IPS DF 6.9 (cell line): ENCODE results near the gene KRT27.

ENCODE experiments used
- DNase-seq: peaks from one replicate; pipeline ENCODE4 v3.0.0-alpha.2; 2013; ENCODE audit warnings: low read depth, low spot score
- H3K27ac ChIP-seq: one replicate; pipeline ENCODE4 v1.5.1; 2013; ENCODE audit warnings: low read length, control low read depth
- H3K27me3 ChIP-seq: 2 replicates; pipeline ENCODE4 v1.6.1; 2013; ENCODE audit warnings: mild to moderate bottlenecking, low read length; ENCODE audit not compliant: control insufficient read depth, insufficient read depth
- H3K36me3 ChIP-seq: 2 replicates; pipeline ENCODE4 v1.6.1; 2013; ENCODE audit warnings: low read length; ENCODE audit not compliant: control insufficient read depth, insufficient read depth
- H3K4me1 ChIP-seq: 2 replicates; pipeline ENCODE4 v1.6.1; 2013; ENCODE audit warnings: low read length; ENCODE audit not compliant: control insufficient read depth, insufficient read depth
- H3K4me3 ChIP-seq: 2 replicates; pipeline ENCODE4 v1.5.1; 2013; ENCODE audit warnings: mild to moderate bottlenecking, low read length
- H3K9me3 ChIP-seq: 2 replicates; pipeline ENCODE4 v1.6.1; 2013; ENCODE audit warnings: low read length, inconsistent platforms; ENCODE audit not compliant: control insufficient read depth, insufficient read depth
- WGBS: extraction: QIAGEN DNeasy Blood & Tissue Kit; methylation state at CpG from one replicate; pipeline ENCODE4 v1.1.7; 2013; ENCODE audit warnings: mixed read lengths, missing lambda C conversion rate; ENCODE audit not compliant: insufficient read length, insufficient coverage; 5-methylcytosine and 5-hydroxymethylcytosine counted together

Gene KRT27

DNA sequence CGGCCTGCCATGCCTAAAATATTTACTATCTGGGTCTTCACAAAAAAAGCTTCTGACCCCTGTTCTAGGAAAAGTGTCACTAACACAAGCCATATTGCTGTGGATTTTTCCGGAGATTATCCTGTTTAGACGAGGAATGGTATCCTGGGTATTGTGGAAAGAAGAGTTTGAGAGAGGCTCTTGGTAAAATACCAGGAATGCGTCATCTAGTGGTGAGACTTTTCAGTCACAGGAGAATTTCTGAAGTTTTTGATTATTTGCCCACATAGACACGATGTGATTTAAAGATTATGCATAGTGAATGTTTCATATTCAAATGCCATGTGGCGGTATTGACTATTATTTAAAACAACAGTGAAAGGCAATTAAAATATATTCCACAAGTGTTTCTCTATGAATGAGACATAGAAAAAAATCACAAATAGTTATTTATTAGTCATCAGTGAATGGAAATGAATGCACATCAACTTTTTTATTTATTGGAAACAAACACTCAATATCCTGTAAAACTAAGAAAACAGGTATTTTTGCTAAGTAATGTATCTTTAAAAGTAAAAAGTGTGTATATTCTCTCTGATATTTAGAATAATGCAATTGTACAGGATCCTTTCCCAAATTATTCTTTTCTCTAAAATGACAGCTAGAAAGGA is 9.6 kb upstream of the KRT27 start:
- no peaks in the 10 kb centered on the region for H3K9me3 ChIP-seq
- no peaks in the 10 kb centered on the region for H3K36me3 ChIP-seq
- no peak overlapping the region for H3K27ac ChIP-seq
- WGBS = no CpG with 5 or more reads among the region's 6 CpGs
- no peaks in the 10 kb centered on the region for H3K4me1 ChIP-seq
- no peaks in the 10 kb centered on the region for H3K27me3 ChIP-seq
- no peak for DNase-seq
- no peak overlapping the region for H3K4me3 ChIP-seq

- no peak overlapping the region for H3K4me3 ChIP-seq
- no peaks in the 10 kb centered on the region for H3K9me3 ChIP-seq
- no peaks in the 10 kb centered on the region for H3K27me3 ChIP-seq
- no peaks in the 10 kb centered on the region for H3K36me3 ChIP-seq
- DNase-seq = no peak
- no peak overlapping the region for H3K27ac ChIP-seq
- WGBS = no CpG with 5 or more reads among the region's 1 CpG
- no peaks in the 10 kb centered on the region for H3K4me1 ChIP-seq
Observed at GRCh38 chr17:40791111-40791510, 8.8 kb upstream of the KRT27 start.

DNA sequence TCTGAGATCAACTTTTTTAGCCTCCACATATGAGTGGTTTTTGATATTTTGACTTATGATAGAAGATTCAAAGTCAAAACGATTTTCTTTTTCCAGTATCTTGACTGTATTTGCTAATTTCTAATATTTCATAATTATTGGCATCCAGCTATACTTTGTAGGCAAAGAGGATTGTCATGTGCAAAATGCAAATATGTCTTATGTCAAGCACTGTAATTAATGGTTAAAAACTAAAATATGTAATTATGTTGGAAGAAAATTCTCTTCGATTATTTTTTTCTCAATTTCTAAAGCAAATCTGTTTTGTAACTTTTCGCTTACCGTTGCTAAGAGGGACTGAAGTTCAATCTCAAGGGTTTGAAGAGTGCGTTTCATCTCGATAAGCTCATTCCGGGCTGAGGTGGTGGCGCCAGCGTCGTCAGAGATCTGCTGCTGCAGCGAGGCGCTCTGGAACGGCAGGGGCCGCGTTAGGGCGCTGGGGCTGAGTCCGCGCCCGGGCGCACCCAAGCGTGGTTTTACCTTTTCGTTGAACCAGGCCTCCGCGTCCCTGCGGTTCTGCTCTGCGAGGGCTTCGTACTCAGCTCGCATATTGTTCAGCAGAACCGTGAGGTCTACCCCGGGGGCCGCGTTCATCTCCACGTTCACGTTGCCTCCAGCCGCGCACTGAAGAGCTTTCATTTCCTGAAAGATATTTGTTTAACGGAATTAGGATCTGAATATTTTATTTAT is 3.0 kb downstream of the KRT27 start:
- WGBS = no CpG with 5 or more reads among the region's 37 CpGs

DNA sequence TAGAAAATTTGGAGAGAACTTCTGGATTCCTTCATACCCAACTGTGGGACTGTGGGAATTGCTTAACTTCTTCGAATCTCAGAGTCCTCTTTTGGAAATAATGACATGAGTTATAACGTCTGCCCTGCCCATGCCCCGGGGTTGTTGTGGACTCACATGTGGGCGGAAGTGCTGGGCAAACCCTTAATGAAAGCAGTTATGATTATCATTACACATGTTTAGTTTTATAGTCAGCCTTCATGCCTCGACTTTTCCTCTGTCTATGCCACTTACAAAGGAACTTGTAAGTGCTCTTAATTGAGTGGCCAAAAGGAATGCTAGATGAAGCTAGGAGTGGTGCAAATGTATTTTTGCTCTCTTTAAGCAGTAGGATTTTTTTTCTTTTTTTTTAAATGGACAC is 3.9 kb downstream of the KRT27 start:
- Histone ChIP-seq H3K36me3 (no peaks in the 10 kb centered on the region), H3K4me1 (no peaks in the 10 kb centered on the region), H3K27me3 (no peaks in the 10 kb centered on the region), H3K9me3 (no peaks in the 10 kb centered on the region), H3K27ac (no peak overlapping the region), H3K4me3 (no peak overlapping the region)
- DNase-seq = no peak
- WGBS = no CpG with 5 or more reads among the region's 5 CpGs

More for the DNA sequence above, 3.0 kb downstream of the KRT27 start:
- Histone ChIP-seq H3K36me3 (no peaks in the 10 kb centered on the region), H3K9me3 (no peaks in the 10 kb centered on the region), H3K4me1 (no peaks in the 10 kb centered on the region), H3K27ac (no peak overlapping the region), H3K4me3 (no peak overlapping the region), H3K27me3 (no peaks in the 10 kb centered on the region)
- no peak for DNase-seq

- no peak for DNase-seq
- no peak overlapping the region for H3K4me3 ChIP-seq
- no CpG with 5 or more reads among the region's 3 CpGs for WGBS
- H3K4me1 ChIP-seq = no peaks in the 10 kb centered on the region
- no peaks in the 10 kb centered on the region for H3K36me3 ChIP-seq
- H3K27ac ChIP-seq = no peak overlapping the region
- H3K27me3 ChIP-seq = no peaks in the 10 kb centered on the region
- no peaks in the 10 kb centered on the region for H3K9me3 ChIP-seq
Observed at GRCh38 chr17:40777971-40778370, 4.4 kb downstream of the KRT27 start.

DNA sequence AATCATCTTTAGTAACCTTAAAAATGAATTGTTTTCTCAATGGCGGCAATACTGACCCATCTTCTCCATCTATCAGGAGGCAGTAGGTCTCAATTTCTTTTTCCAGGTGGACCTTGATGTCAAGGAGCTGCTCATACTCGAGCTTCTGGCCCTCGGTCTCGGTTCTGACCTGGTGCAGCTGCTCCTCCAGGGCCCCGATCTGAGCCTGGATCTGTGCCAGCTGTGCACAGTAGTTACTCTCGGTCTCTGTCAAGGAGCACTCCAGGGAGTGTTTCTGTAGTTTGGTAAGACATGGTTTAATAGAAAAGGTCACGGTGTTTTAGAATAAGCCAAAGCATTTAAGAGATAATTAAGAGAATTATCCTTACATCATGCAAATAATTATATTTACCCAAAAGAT is 4.9 kb downstream of the KRT27 start:
- no peak overlapping the region for H3K27ac ChIP-seq
- WGBS = no CpG with 5 or more reads among the region's 7 CpGs
- no peaks in the 10 kb centered on the region for H3K9me3 ChIP-seq
- DNase-seq = no peak
- H3K4me1 ChIP-seq = no peaks in the 10 kb centered on the region
- no peaks in the 10 kb centered on the region for H3K36me3 ChIP-seq
- H3K4me3 ChIP-seq = no peak overlapping the region
- H3K27me3 ChIP-seq = no peaks in the 10 kb centered on the region

DNA sequence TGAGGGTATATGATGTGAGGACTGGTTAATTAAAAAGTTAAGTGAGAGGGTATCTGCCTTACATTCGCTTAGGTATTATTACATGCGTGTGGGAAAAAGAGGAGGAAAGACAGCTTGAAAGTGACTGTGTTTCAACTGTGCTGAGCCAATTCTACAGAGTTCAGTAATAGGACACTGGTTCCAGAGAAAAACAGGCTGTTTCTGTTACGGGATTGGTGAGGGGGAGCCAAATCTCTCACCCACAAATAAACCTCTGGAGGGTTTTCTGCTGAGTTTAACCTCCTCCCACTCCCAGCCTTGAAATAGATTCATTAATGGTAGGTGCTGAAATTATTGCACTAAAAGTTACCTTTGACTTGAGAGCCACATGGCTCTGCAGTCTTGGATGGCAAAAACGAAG is 6.4 kb downstream of the KRT27 start:
- no CpG with 5 or more reads among the region's 4 CpGs for WGBS
- Histone ChIP-seq H3K27me3 (no peaks in the 10 kb centered on the region), H3K27ac (no peak overlapping the region), H3K4me1 (no peaks in the 10 kb centered on the region), H3K36me3 (no peaks in the 10 kb centered on the region), H3K4me3 (no peak overlapping the region), H3K9me3 (no peaks in the 10 kb centered on the region)
- DNase-seq = no peak

GRCh38 chr17:40772101-40772500 is 10.2 kb downstream of the KRT27 start, which contains the start of gene KRT26:
Gene KRT26, minus strand, starts transcription at chr17:40772201. Its CDS starts 88 bp downstream, at chr17:40772113.
- H3K9me3 ChIP-seq = no peaks in the 10 kb centered on the region
- H3K4me1 ChIP-seq = no peaks in the 10 kb centered on the region
- H3K36me3 ChIP-seq = no peaks in the 10 kb centered on the region
- no peak for DNase-seq
- no peak within 1 kb of the TSS for H3K27ac ChIP-seq
- no peak within 1 kb of the TSS for H3K4me3 ChIP-seq
- WGBS = no CpG with 5 or more reads among the region's 3 CpGs
- H3K27me3 ChIP-seq = no peaks in the 10 kb centered on the region

- no peak for DNase-seq
- Histone ChIP-seq H3K4me3 (no peak overlapping the region), H3K4me1 (no peaks in the 10 kb centered on the region), H3K9me3 (peaks cover 2% of the 10 kb centered on the region; the same call in 1 of the 2 replicates), H3K36me3 (no peaks in the 10 kb centered on the region), H3K27ac (no peak overlapping the region), H3K27me3 (no peaks in the 10 kb centered on the region)
- WGBS = no CpG with 5 or more reads among the region's 2 CpGs
Observed at GRCh38 chr17:40765657-40766056, 16.7 kb downstream of the KRT27 start.

DNA sequence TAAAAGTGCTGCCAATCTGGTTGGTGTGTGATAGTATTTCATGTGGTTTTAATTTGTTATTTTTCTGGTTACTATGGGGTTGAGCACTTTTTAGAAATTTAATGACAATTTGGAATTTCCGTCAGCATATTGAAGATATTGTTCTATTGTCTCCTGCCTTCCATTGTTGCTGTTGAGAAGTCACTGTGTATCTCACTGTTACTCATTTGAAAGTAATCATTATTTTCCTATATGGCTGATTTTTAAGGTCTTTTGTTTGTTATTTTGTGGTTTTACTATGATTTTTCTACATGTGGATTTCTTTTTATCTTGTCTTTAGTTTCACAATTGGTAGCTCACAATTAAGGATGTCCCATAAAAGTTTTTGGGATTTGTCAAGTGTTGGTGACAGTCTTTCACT is 18.6 kb downstream of the KRT27 start:
- Histone ChIP-seq H3K4me3 (no peak overlapping the region), H3K9me3 (peaks cover 2% of the 10 kb centered on the region; the same call in 1 of the 2 replicates), H3K27ac (no peak overlapping the region), H3K36me3 (no peaks in the 10 kb centered on the region), H3K4me1 (no peaks in the 10 kb centered on the region), H3K27me3 (no peaks in the 10 kb centered on the region)
- no CpG with 5 or more reads among the region's 1 CpG for WGBS
- no peak for DNase-seq
